Upper lobe of left lung (tissue), 6 donors: Measurements from ENCODE around the gene SYNM. TPM values are rescaled to one million over a fixed set of nuclear protein-coding genes. Genes with fewer than 3 reads are reported as not detected.
"Not testable (repeated sequence)": the region's sequence is repeated elsewhere in the genome, so short reads cannot be mapped to it uniquely, and the experiment has no call there.

ENCODE experiments used
- ATAC-seq, 2 donors: fragments of 200-7000 bp; cut with Tn5 transposase; one replicate each; pipeline ENCODE4 v1.9.1; 2022; ENCODE audit warnings: mild to moderate bottlenecking in 2 of 2, moderate library complexity in 2 of 2; ENCODE audit not compliant: low FRiP score in 2 of 2
- DNase-seq, 2 donors: peaks; one replicate each; pipeline ENCODE4 v3.0.0-alpha.2; 2019 to 2020
- H3K27ac ChIP-seq, 4 donors: fragments of 200-600 bp; sonication (generic); one replicate each; pipeline ENCODE4 v1.5.1; 2016 to 2019
- H3K27me3 ChIP-seq, 4 donors: fragments of 200-600 bp; sonication (generic); one replicate each; pipeline ENCODE4 v1.5.1; 2017 to 2019
- H3K36me3 ChIP-seq, 4 donors: fragments of 200-600 bp; sonication (generic); one replicate each; pipeline ENCODE4 v1.5.1; 2016 to 2019
- H3K4me1 ChIP-seq, 4 donors: fragments of 200-600 bp; sonication (generic); one replicate each; pipeline ENCODE4 v1.5.1; 2018 to 2019
- H3K4me3 ChIP-seq, 4 donors: fragments of 200-600 bp; sonication (generic); one replicate each; pipeline ENCODE4 v1.5.1; 2017 to 2019; ENCODE audit warnings: mild to moderate bottlenecking in 2 of 4, moderate library complexity in 1 of 4
- H3K9me3 ChIP-seq, 4 donors: fragments of 200-600 bp; sonication (generic); one replicate each; pipeline ENCODE4 v1.5.1; 2018 to 2019
- CTCF ChIP-seq, 6 experiments: fragments of 450-650 bp in 4 of 6; fragments of 200-600 bp in 2 of 6; sonication (generic) in 2 of 6; IDR thresholded peaks; one replicate each; pipeline ENCODE4 v1.5.1; 2016 to 2019; ENCODE audit warnings: antibody characterized with exemption in 6 of 6
- EP300 ChIP-seq, 4 donors: sonication (generic); formaldehyde crosslinking; IDR thresholded peaks; one replicate each; pipeline ENCODE4 v1.5.1; 2017; ENCODE audit warnings: antibody characterized with exemption in 4 of 4, control low read depth in 2 of 4
- POLR2A ChIP-seq, 4 donors: fragments of 450-650 bp; IDR thresholded peaks; one replicate each; pipeline ENCODE4 v1.5.1; 2016 to 2017; ENCODE audit warnings: antibody characterized with exemption in 4 of 4, mild to moderate bottlenecking in 2 of 4
- POLR2AphosphoS5 ChIP-seq, 2 donors: sonication (generic); formaldehyde crosslinking; IDR thresholded peaks; one replicate each; pipeline ENCODE4 v1.5.1; 2017; ENCODE audit warnings: antibody characterized with exemption in 2 of 2
- WGBS, 2 donors: methylation state at CpG; one replicate each; pipeline ENCODE4 v1.1.5; 2017 to 2018; 5-methylcytosine and 5-hydroxymethylcytosine counted together
- total RNA-seq, 6 donors: library from RNA; depleted of rRNA in 4 of 6; stranded (reverse); fragments of >200 nt in 4 of 6; gene quantifications; one replicate each; pipeline versions ENCODE4 v1.1.0 to v1.2.1, GENCODE V29; 2016 to 2021
- donor health status: DM: no; HTN: no; CAD: no; lungs with moderate emphysema.
- donor health status: DM: no; HTN: yes; CAD: no; lungs with severe emphysema.

SYNM gene
- total RNA-seq, 6 donors from 2014 or later, result 8.2 to 50.1 (median 19.1) TPM

- Histone ChIP-seq H3K9me3 (no peaks in the 10 kb centered on the region), H3K4me3 (no peak overlapping the region), H3K36me3 (peaks cover 0 to 7% (median 0%) of the 10 kb centered on the region in 4 donors), H3K27me3 (peaks cover 0 to 10% (median 6%) of the 10 kb centered on the region in 4 donors), H3K4me1 (peaks cover 8 to 25% (median 16%) of the 10 kb centered on the region in 4 donors), H3K27ac (no peak overlapping the region)
- no peak for ATAC-seq
- no peak for DNase-seq
- WGBS, 2 donors, result 85 to 90% methylated on average over 12 of the region's 12 CpGs
- TF ChIP-seq EP300 (IDR thresholded peaks at IDR 0.05), result no peak
- no peak for TF ChIP-seq CTCF (IDR thresholded peaks at IDR 0.05)
- TF ChIP-seq POLR2A (IDR thresholded peaks at IDR 0.05), result no peak
- TF ChIP-seq POLR2AphosphoS5 (IDR thresholded peaks at IDR 0.05), result no peak
Measured at GRCh38 chr15:99110093-99110492, 5.2 kb downstream of the SYNM start.

DNA sequence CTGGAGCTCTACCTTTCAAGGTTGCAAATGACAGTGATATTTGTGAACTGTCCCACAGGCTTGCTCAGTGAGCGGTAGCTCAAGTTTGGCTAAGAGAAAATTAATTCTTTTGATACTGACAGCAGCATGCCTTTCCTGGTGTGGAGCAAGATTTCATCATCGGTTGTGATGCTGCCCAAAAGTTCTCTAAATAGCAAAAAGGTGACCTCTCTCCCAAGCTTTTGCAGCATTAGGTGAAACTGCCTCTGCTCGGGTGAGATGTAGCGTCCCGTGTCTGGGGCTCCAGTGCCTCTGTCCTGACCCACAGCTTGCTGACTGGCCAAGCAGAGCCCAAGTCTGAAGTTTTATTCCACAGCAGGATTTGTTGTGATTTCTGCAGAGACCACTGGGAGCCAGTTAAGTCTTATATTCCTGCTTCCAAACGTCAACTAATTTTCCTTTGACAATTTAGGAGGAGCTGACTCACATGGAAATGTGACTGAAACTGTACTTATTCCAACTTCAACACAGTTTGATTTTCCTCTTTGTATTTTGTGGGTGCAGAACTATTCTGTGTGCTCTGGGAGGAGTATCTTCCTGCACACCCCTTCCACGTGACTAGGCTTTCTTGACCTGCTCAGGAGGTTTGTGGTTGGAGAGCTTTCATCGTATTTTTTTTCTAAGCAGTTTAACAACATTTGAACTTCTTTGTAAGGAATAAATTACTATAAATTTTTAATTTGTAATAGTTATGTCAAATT, 5.9 kb downstream of the SYNM start:
- no peak for DNase-seq
- H3K9me3 ChIP-seq, result no peaks in the 10 kb centered on the region
- peaks cover 0 to 6% (median 4%) of the 10 kb centered on the region in 4 donors for H3K27me3 ChIP-seq
- H3K27ac ChIP-seq, result no peak overlapping the region
- peaks cover 4 to 18% (median 11%) of the 10 kb centered on the region in 4 donors for H3K4me1 ChIP-seq
- H3K36me3 ChIP-seq, result peaks cover 0 to 7% (median 0%) of the 10 kb centered on the region in 4 donors
- no peak for ATAC-seq
- TF ChIP-seq POLR2AphosphoS5 (IDR thresholded peaks at IDR 0.05), result no peak
- no peak for TF ChIP-seq EP300 (IDR thresholded peaks at IDR 0.05)
- no peak for TF ChIP-seq CTCF (IDR thresholded peaks at IDR 0.05)
- TF ChIP-seq POLR2A (IDR thresholded peaks at IDR 0.05), result no peak
- H3K4me3 ChIP-seq, result no peak overlapping the region
- 65 to 66% methylated on average over 7 to 8 of the region's 8 CpGs for WGBS, 2 donors

DNA sequence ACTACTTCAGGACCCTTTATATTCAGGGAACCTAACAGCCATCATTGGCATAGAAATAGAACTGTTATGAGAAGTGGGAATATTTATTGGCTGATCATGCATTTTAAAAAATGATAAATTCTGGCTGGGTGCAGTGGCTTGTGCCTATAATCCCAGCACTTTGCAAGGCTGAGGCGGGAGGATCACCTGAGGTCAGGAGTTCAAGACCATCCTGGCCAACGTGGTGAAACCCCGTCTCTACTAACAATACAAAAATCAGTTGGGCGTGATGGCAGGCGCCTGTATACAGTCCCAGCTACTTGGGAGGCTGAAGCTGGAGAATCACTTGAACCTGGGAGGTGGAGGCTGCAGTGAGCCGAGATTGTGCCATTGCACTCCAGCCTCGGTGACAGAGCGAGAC, 6.8 kb downstream of the SYNM start:
- not testable (repeated sequence) for H3K4me1 ChIP-seq, H3K27me3 ChIP-seq, H3K36me3 ChIP-seq, DNase-seq, H3K9me3 ChIP-seq, H3K4me3 ChIP-seq, H3K27ac ChIP-seq, ATAC-seq
- 91 to 93% methylated on average over 8 of the region's 8 CpGs for WGBS, 2 donors

DNA sequence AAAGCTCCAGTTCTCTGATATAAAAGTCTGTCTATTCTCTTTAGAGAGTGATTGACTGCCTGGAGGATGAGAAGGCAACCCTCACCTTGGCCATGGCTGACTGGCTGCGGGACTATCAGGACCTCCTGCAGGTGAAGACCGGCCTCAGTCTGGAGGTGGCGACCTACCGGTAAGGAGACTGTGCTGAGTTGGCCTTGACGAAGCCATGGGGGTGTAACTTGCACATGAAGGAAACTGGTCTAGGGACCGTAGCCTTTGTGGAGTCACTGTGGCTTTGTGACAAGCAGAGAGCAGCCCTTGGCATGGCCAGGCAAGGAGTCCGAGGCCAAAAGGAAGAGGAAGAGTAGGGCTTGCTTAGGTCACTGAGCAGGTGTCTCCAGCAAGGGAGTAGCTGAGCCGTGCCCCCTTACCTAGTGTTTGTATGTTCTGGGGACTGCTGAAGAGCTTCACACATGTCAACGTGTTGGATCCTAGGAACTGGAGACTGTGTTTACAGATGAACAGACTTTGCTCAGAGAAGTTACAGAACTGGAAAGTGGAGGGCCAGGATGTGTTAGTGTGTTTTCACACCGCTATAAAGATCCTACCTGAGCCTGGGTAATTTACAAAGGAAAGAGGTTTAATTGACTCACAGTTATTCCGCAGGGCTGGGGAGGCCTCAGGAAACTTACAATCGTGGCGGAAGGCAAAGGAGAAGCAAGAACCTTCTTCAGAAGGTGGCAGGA, 8.8 kb downstream of the SYNM start:
- Histone ChIP-seq H3K4me3 (no peak overlapping the region), H3K27ac (no peak overlapping the region), H3K27me3 (no peaks in the 10 kb centered on the region), H3K9me3 (no peaks in the 10 kb centered on the region), H3K4me1 (no peaks in the 10 kb centered on the region), H3K36me3 (peaks cover 0 to 7% (median 0%) of the 10 kb centered on the region in 4 donors)
- ATAC-seq (no peak), DNase-seq (no peak)
- WGBS, 2 donors, result 91% methylated on average over 9 to 13 of the region's 13 CpGs
- TF ChIP-seq POLR2AphosphoS5 (IDR thresholded peaks at IDR 0.05) (no peak), POLR2A (IDR thresholded peaks at IDR 0.05) (no peak), CTCF (IDR thresholded peaks at IDR 0.05) (no peak), EP300 (IDR thresholded peaks at IDR 0.05) (no peak)

DNA sequence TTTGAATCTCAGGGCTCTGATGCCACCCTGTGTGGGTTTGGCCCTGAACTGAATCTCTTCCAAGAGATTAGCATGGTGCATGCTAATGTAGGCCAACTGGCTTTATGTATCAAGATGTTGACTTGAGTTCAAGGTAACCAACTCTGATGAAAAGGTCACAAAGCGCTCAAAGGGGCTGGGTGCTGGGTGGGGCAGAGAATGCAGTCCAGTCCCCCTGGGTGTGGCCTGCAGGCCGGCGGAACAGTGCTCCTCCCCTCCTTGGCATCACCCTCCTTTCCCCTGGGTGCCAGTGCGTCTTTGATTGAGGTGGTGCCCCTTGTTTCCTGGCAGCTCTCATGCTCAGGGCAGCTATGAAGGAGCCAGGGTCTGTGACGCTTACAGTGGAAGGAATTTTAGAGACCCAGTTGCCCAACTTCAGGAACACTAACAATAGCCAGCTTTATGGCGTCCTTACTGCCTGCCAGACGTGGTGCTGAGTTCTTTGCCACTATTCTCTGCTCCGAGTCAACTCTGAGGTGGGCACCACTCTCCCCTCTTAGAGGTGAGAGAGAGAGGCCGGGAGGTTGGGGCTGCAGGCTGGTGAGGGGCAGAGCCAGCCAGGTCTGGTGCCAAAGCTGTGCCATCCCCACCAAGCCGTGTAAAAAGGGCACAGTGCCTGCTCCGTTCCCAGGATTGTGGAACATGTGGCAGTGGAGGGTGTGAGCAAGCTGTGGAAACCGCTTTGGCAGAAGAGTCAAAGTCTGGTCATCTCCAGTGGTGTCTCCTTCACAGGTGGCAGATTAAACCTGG, 9.8 kb downstream of the SYNM start:
- DNase-seq (no peak), ATAC-seq (peak in 1 of 2 donors; percentile 6)
- TF ChIP-seq CTCF (IDR thresholded peaks at IDR 0.05), result no peak
- TF ChIP-seq POLR2A (IDR thresholded peaks at IDR 0.05), result no peak
- TF ChIP-seq POLR2AphosphoS5 (IDR thresholded peaks at IDR 0.05), result no peak
- TF ChIP-seq EP300 (IDR thresholded peaks at IDR 0.05), result no peak
- H3K27ac ChIP-seq, result no peak overlapping the region
- H3K4me1 ChIP-seq, result no peaks in the 10 kb centered on the region
- WGBS, 2 donors, result 75 to 87% methylated on average over 7 to 12 of the region's 12 CpGs
- no peak overlapping the region for H3K4me3 ChIP-seq
- no peaks in the 10 kb centered on the region for H3K27me3 ChIP-seq
- H3K36me3 ChIP-seq, result peaks cover 0 to 14% (median 0%) of the 10 kb centered on the region in 4 donors
- H3K9me3 ChIP-seq, result no peaks in the 10 kb centered on the region
